ENCODE results near the gene SS18L1.

Gene SS18L1

DNA sequence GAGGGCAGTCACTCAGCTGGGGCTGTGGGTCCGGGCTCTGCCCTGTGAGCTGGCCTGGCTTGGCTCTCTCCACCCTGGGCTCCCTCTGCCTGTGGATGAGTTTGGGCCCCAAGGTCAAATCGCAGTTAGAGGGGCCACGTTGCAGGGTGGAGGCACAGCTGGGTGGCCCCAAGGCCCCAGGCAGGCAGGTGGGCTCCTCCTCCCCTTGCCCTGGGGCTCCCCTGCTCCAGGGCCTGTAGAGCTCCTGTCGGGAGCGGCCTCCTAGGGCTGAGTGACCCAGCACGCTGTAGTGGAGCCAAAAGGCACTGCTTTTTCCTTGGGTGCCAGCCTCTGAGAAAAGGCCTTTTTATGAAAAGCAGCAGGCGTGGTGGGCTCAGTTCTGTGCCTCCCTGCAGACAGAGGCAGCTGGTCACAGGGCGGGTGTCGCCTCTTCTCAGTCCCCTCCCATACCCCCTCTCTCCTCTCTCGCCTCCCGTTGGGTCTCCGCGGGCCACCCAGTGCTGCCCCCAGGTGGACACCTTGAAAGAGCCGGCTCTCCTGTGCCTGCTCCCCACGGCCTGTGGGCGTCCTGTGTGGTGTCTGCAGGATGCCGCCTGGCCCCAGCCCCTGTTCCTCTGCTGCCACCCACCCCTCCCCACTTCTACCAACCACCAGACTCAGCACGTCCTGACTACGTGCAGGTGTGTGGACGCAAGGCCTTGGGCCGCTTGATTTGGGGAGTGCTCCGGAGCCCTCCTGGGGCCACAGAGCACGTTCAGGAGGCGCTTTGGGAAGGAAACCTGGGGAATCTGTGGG, 13.2 kb downstream of the SS18L1 start:
- peak; percentile 45 to 50 for DNase-seq (ENCODE audit: low read depth in 2 of 2)

GRCh38 chr20:62157387-62158087, 14.0 kb downstream of the SS18L1 start:
- DNase-seq (ENCODE audit: low read depth in 2 of 2), result no peak

- no peak for DNase-seq (ENCODE audit: low read depth in 2 of 2)
Measured at GRCh38 chr20:62158088-62158400, 14.5 kb downstream of the SS18L1 start.

- DNase-seq (ENCODE audit: low read depth in 2 of 2), result no peak
Measured at GRCh38 chr20:62158541-62158940, 15.0 kb downstream of the SS18L1 start.

DNA sequence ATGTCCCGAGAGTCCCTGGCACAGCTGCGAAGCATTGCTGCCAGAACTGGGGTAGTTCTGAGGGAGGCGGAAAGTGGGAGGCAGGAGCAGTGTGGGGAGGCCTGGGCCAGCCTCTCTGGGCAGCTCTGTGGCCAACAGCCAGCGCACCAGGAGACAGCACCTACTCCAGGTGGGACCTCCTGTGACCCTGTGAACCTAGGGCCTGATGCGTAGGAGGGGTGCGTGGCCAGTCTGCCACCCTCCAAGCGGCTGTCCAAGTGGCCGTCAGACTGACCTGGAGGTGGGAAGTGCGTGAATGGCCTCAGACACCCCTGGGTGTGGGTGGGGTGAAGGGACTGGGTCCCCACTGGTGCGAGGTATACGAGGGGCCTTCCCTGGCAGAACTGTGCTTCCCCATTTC, 15.5 kb downstream of the SS18L1 start:
- DNase-seq (ENCODE audit: low read depth in 2 of 2), result no peak

DNA sequence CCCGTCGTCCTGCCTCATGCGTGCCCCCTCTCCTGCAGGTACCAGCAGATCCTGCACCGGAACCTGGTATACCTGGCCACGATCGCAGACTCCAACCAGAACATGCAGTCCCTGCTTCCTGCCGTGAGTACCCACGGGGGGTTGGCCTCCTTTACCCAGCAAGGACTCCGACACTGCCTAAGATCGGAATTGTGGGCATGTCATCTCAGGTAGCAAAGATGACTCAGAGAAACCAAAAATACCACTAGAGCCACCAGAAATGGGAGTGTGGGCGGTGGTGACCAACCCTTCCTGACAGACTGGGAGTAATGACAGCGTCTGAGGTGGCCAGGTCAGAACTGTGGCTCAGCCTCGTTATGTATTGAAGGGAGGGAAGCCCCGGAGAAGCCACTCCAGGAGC, 16.3 kb downstream of the SS18L1 start:
- peak; percentile 11 to 36 for DNase-seq (ENCODE audit: low read depth in 2 of 2)

- DNase-seq (ENCODE audit: low read depth in 2 of 2), result no peak
Measured at GRCh38 chr20:62160253-62160652, 16.7 kb downstream of the SS18L1 start.

GRCh38 chr20:62160876-62161275, 17.3 kb downstream of the SS18L1 start:
- DNase-seq (ENCODE audit: low read depth in 2 of 2), result no peak

GRCh38 chr20:62161347-62161746, 17.8 kb downstream of the SS18L1 start:
- no peak for DNase-seq (ENCODE audit: low read depth in 2 of 2)

- DNase-seq (ENCODE audit: low read depth in 2 of 2), result no peak
Measured at GRCh38 chr20:62162765-62163484, 19.4 kb downstream of the SS18L1 start.

- no peak for DNase-seq (ENCODE audit: low read depth in 2 of 2)
Measured at GRCh38 chr20:62163485-62163865, 19.9 kb downstream of the SS18L1 start.

GRCh38 chr20:62163986-62164762, 20.6 kb downstream of the SS18L1 start:
- no peak for DNase-seq (ENCODE audit: low read depth in 2 of 2)

DNA sequence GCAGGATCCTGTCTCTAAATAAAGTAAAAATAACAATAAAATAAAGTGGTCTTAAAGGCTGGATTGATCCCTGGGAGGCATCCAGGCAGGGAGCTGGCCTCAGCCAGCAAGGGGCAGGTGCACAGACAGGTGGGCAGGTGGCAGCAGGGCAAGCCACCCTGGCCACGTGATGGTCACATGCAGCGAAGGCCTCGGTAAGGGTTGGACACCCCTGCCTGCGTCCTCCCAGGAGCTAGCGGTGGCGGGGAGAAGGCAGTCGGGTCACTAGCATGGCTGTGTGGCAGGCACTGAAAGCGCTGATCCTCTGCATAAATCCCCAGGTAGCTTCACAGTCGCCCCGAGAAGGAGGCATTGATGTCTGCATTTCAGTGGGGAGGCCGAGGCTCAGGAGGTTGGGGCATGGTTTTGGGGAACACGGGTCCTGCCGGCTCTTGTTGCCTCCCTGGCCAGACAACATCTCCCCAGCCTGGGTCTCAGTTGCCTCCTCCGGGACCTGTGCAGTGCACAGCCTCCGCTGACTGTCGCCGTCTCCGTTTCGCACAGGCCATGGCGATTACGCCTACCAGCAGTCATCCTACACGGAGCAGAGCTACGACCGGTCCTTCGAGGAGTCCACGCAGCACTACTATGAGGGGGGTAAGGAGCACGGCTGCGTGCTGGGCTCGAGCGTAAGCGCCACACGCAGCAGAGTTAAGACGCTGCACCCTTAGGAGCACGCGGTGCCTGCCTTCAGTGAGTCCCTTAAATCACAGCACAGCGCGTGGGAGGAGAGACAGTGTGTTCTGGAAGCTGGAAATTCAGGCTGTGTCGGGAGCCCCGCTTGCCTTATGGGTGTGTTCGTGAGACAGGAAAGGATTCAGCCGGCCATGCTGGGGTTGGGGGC, 21.6 kb downstream of the SS18L1 start:
- DNase-seq (ENCODE audit: low read depth in 2 of 2), result no peak

- DNase-seq (ENCODE audit: low read depth in 2 of 2), result no peak
Measured at GRCh38 chr20:62165762-62166399, 22.3 kb downstream of the SS18L1 start.

DNA sequence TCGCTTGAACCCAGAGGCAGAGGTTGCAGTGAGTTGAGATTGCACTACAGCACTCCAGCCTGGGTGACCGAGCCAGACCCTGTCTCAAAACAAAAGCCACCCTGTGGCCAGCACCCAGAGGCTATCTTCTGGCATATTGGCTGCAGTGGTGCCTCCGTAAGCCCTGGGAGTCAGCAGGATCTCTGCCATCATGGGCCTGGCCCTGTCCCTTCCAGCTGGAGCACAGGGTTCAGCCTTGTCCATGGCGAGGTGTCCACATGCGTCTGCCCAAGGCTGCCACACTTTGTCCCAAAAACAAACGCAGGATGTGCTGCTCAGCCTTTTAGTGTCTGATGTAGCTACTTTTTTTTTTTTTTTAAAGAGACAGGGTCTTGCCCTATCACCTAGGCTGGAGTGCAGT, 23.9 kb downstream of the SS18L1 start:
- DNase-seq (ENCODE audit: low read depth in 2 of 2), result no peak

DNA sequence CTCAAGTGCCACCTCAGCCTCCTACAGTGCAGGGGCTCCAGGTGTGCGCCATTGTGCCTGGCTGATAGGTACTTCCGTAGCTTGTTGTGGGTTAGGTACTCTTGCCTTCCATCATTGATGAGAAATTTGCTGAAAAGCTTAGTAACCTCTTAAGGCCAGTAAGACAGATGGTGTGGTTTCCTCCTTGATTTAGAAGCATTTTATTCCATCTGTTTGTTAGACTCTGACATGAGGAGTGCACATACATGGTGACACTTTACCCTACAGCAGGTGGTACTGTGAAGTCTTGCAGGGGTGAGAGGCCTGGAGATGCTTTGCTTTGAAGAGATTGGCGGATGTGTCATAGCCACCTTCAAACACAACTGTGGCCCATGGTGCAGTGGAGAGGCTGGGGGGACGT, 24.5 kb downstream of the SS18L1 start:
- DNase-seq (ENCODE audit: low read depth in 2 of 2), result no peak

GRCh38 chr20:62168890-62169435, 25.4 kb downstream of the SS18L1 start:
- no peak for DNase-seq (ENCODE audit: low read depth in 2 of 2)

DNA sequence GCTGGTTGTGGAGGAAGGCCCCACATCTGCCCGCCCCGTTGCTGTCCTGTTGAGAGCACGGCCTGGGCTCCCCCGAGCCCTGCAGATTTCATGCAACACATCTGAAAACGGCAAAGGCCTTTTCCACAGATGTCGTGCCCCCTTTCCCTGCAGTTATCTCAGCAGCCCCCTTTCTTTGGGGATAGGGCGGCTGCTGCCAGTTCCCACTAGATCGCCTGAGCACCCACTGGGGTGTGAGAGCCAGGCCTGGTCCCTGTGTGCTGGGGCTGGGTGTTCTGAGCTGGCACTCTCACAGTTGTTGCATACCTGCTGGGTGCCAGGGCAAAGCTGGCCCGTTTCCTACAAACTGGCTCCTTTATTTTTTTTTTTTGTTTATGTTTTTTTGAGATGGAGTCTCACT, 27.0 kb downstream of the SS18L1 start:
- DNase-seq (ENCODE audit: low read depth in 2 of 2), result no peak

DNA sequence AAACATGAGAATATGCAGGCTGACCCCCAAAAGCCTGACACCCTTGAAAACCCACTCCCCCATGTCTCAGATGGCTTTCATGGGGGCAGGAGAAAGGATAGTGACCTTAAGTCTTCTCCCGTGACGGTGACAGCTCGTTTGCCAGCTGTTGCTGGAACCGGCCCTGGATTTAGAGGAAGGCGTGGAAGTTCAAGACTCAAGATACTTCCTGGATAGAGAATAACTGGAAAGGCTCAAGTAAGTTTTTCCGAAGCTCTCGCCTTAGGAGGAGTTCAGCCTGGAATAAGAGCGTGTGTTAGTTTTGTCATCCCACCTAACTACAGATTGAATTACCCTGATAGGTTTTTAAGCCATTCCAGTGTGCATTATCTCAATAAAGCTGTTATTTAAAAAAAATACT, 27.7 kb downstream of the SS18L1 start:
- no peak for DNase-seq (ENCODE audit: low read depth in 2 of 2)

GRCh38 chr20:62172666-62173065, 29.1 kb downstream of the SS18L1 start:
- no peak for DNase-seq (ENCODE audit: low read depth in 2 of 2)

All from stimulated activated CD8-positive, alpha-beta memory T cell treated with anti-CD3 and anti-CD28 coated beads, Interleukin-15, amount 100 ng/mL, for 4 hours (primary cell).